ENCODE measurements around the gene WDR83.
"Not testable (repeated sequence)": the region's sequence is repeated elsewhere in the genome, so short reads cannot be mapped to it uniquely, and the experiment has no call there.

The WDR83 gene

GRCh38 chr19:12708641-12709040 lies 42.0 kb downstream of the WDR83 start:
- in situ Hi-C loops (cut with MboI; ENCODE audit: low sequenced_read_pairs): no loop called here

GRCh38 chr19:12711187-12711586 lies 44.6 kb downstream of the WDR83 start:
- in situ Hi-C loops (cut with MboI; ENCODE audit: low sequenced_read_pairs): no loop called here

GRCh38 chr19:12712077-12712476 lies 45.5 kb downstream of the WDR83 start:
- in situ Hi-C loops (cut with MboI; ENCODE audit: low sequenced_read_pairs): not testable (repeated sequence)

GRCh38 chr19:12713304-12713703 lies 46.7 kb downstream of the WDR83 start:
- in situ Hi-C loops (cut with MboI; ENCODE audit: low sequenced_read_pairs): not testable (repeated sequence)

- in situ Hi-C loops (cut with MboI; ENCODE audit: low sequenced_read_pairs): no loop called here
Measured at GRCh38 chr19:12715102-12715501, 48.5 kb downstream of the WDR83 start.

- in situ Hi-C loops (cut with MboI; ENCODE audit: low sequenced_read_pairs): no loop called here
Measured at GRCh38 chr19:12715929-12716328, 49.3 kb downstream of the WDR83 start.

- in situ Hi-C loops (cut with MboI; ENCODE audit: low sequenced_read_pairs): no loop called here
Measured at GRCh38 chr19:12720296-12720695, 53.7 kb downstream of the WDR83 start.

GRCh38 chr19:12720851-12721655 lies 54.4 kb downstream of the WDR83 start:
- in situ Hi-C loops (cut with MboI; ENCODE audit: low sequenced_read_pairs): no loop called here

- in situ Hi-C loops (cut with MboI; ENCODE audit: low sequenced_read_pairs): no loop called here
Measured at GRCh38 chr19:12721656-12722565, 55.3 kb downstream of the WDR83 start.

GRCh38 chr19:12722566-12723380 lies 56.2 kb downstream of the WDR83 start:
- in situ Hi-C loops (cut with MboI; ENCODE audit: low sequenced_read_pairs): no loop called here

GRCh38 chr19:12723381-12723640 lies 56.7 kb downstream of the WDR83 start:
- in situ Hi-C loops (cut with MboI; ENCODE audit: low sequenced_read_pairs): no loop called here

- in situ Hi-C loops (cut with MboI; ENCODE audit: low sequenced_read_pairs): no loop called here
Measured at GRCh38 chr19:12723641-12724426, 57.2 kb downstream of the WDR83 start, which contains the start of gene TNPO2. TNPO2 (minus strand) TSS chr19:12723932; CDS start chr19:12720977, 2,955 bp downstream.

All from HL-60/S4 treated with retinoic acid at 250 ng/mL for 4 days and 3 days (cell line).